Tibial nerve (tissue), 4 donors: ENCODE results near the gene CFL1. TPM values are rescaled to one million over a fixed set of nuclear protein-coding genes. Genes with fewer than 3 reads are reported as not detected.
"Not testable (repeated sequence)": the region's sequence is repeated elsewhere in the genome, so short reads cannot be mapped to it uniquely, and the experiment has no call there.

Source experiments
- DNase-seq, 2 donors: peaks; one replicate each; pipeline ENCODE4 v3.0.0-alpha.2; 2019; ENCODE audit warnings: low spot score in 2 of 2
- H3K27ac ChIP-seq, 4 donors: fragments of 200-600 bp; sonication (generic) in 3 of 4; one replicate each; pipeline ENCODE4 v1.5.1; 2017 to 2019; ENCODE audit warnings: mild to moderate bottlenecking in 1 of 4
- H3K27me3 ChIP-seq, 2 donors: fragments of 200-600 bp; sonication (generic) in 1 of 2; one replicate each; pipeline versions ENCODE4 v1.5.1 to v1.6.0; 2017 to 2019
- H3K36me3 ChIP-seq, 3 donors: fragments of 200-600 bp; sonication (generic); one replicate each; pipeline ENCODE4 v1.5.1; 2018 to 2019
- H3K4me1 ChIP-seq, 4 donors: fragments of 200-600 bp; sonication (generic) in 3 of 4; one replicate each; pipeline ENCODE4 v1.5.1; 2017 to 2019
- H3K4me3 ChIP-seq, 4 donors: fragments of 200-600 bp; sonication (generic) in 3 of 4; one replicate each; pipeline ENCODE4 v1.5.1; 2017 to 2019; ENCODE audit warnings: mild to moderate bottlenecking in 1 of 4, moderate library complexity in 1 of 4
- H3K9me3 ChIP-seq, 4 donors: fragments of 200-600 bp; sonication (generic) in 3 of 4; one replicate each; pipeline ENCODE4 v1.5.1; 2017 to 2019
- CTCF ChIP-seq, 5 experiments: fragments of 200-600 bp in 3 of 5; fragments of 450-650 bp in 2 of 5; sonication (generic) in 3 of 5; IDR thresholded peaks; one replicate each; pipeline ENCODE4 v1.5.1; 2016 to 2019; ENCODE audit warnings: antibody characterized with exemption in 5 of 5, mild to moderate bottlenecking in 3 of 5, moderate library complexity in 2 of 5
- EP300 ChIP-seq, 2 donors: sonication (generic); formaldehyde crosslinking; IDR thresholded peaks; one replicate each; pipeline ENCODE4 v1.6.1; 2017; ENCODE audit warnings: antibody characterized with exemption in 2 of 2, mild to moderate bottlenecking in 1 of 2
- POLR2A ChIP-seq, 2 donors: fragments of 450-650 bp; IDR thresholded peaks; one replicate each; pipeline ENCODE4 v1.6.1; 2017; ENCODE audit warnings: antibody characterized with exemption in 2 of 2, mild to moderate bottlenecking in 2 of 2, moderate library complexity in 2 of 2
- WGBS, 2 donors: methylation state at CpG; one replicate each; pipeline ENCODE4 v1.1.5; 2018; 5-methylcytosine and 5-hydroxymethylcytosine counted together
- total RNA-seq, 4 donors: library from RNA; depleted of rRNA; stranded (reverse); fragments of >200 nt; gene quantifications; one replicate each; pipeline ENCODE4 v1.1.0, GENCODE V29; 2016

The CFL1 gene
- total RNA-seq, 4 donors from 2014 or later, result 461 to 881 (median 580) TPM

DNA sequence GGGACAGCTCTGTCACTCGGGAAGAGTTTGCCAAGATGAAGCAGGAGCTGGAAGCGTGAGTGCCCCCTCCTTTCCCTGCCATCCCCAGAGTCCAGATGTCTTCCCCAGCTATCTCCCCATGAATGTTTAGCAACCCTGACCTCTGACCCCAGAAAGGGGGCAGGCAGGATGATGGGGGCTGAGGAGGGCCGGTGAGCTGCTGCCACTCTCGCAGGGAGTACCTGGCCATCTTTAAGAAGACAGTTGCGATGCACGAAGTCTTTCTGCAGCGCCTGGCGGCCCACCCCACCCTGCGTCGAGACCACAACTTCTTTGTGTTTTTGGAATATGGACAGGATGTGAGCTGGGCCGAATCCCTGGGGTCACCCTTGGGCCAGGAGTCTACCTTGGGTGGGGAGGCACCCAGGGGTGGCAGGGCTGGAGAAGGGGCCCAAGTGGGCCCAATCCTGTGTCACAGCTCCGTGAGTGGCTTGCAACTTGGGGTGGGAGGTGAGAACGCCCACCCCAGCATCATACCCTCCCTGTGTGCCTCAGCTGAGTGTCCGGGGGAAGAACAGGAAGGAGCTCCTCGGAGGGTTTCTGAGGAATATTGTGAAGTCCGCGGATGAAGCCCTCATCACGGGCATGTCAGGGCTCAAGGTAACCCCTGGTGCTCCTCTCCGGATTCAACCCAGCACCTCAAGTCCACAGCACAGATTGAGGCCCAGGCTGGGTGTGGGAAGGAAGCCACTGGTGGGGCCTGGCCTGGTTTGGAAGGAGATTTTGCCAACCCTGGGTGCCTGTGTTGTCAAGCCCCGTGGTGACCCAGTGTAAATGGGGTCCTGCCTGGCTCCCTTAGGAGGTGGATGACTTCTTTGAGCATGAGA lies 7.5 kb downstream of the CFL1 start:
- no peaks in the 10 kb centered on the region for H3K27me3 ChIP-seq
- WGBS, 2 donors, result 62 to 74% methylated on average over 16 to 20 of the region's 20 CpGs
- H3K27ac ChIP-seq, result no peak overlapping the region
- peaks cover 0 to 9% (median 0%) of the 10 kb centered on the region in 4 donors for H3K9me3 ChIP-seq
- H3K4me1 ChIP-seq, result peaks cover 0 to 17% (median 0%) of the 10 kb centered on the region in 4 donors
- no peak overlapping the region for H3K4me3 ChIP-seq
- peaks cover 2 to 55% (median 25%) of the 10 kb centered on the region in 3 donors for H3K36me3 ChIP-seq
- DNase-seq, result no peak
- no peak for TF ChIP-seq EP300 (IDR thresholded peaks at IDR 0.05)
- TF ChIP-seq POLR2A (IDR thresholded peaks at IDR 0.05), result no peak
- no peak for TF ChIP-seq CTCF (IDR thresholded peaks at IDR 0.05)

- no peak overlapping the region for H3K4me3 ChIP-seq
- H3K4me1 ChIP-seq, result peaks cover 0 to 10% (median 0%) of the 10 kb centered on the region in 4 donors
- DNase-seq, result no peak
- no peak overlapping the region for H3K27ac ChIP-seq
- H3K9me3 ChIP-seq, result peaks cover 0 to 9% (median 0%) of the 10 kb centered on the region in 4 donors
- H3K27me3 ChIP-seq, result no peaks in the 10 kb centered on the region
- 39 to 59% methylated on average over 8 to 16 of the region's 16 CpGs for WGBS, 2 donors
- no peak for TF ChIP-seq POLR2A (IDR thresholded peaks at IDR 0.05)
- TF ChIP-seq CTCF (IDR thresholded peaks at IDR 0.05), result no peak
- TF ChIP-seq EP300 (IDR thresholded peaks at IDR 0.05), result no peak
- H3K36me3 ChIP-seq, result peaks cover 2 to 49% (median 18%) of the 10 kb centered on the region in 3 donors
Measured at GRCh38 chr11:65849771-65850216, 8.2 kb downstream of the CFL1 start.

- 70 to 74% methylated on average over 8 of the region's 8 CpGs for whole genome bisulfite sequencing, 2 donors
- no peak for DNase-seq
- Histone ChIP-seq H3K27me3 (no peaks in the 10 kb centered on the region), H3K36me3 (peaks cover 2 to 45% (median 16%) of the 10 kb centered on the region in 3 donors), H3K9me3 (peaks cover 0 to 9% (median 0%) of the 10 kb centered on the region in 4 donors), H3K4me3 (no peak overlapping the region), H3K4me1 (peaks cover 0 to 6% (median 0%) of the 10 kb centered on the region in 4 donors), H3K27ac (no peak overlapping the region)
- no peak for TF ChIP-seq POLR2A (IDR thresholded peaks at IDR 0.05)
- no peak for TF ChIP-seq CTCF (IDR thresholded peaks at IDR 0.05)
- no peak for TF ChIP-seq EP300 (IDR thresholded peaks at IDR 0.05)
Measured at GRCh38 chr11:65849366-65849765, 8.6 kb downstream of the CFL1 start.

DNA sequence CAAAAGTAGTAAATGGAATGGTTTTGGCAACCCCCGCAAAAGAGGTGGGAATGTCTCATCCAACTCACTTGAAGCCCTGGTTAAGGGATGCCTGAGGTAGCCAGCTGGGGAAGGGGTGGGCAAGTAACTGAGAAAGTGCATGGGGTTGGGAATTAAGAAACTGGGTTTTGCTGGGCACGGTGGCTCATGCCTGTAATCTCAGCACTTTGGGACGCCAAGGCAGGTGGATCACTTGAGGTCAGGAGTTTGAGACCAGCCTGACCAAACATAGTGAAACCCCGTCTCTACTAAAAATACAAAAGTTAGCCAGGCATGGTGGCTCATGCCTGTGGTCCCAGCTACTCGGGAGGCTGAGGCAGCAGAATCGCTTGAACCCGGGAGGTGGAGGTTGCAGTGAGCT lies 9.3 kb downstream of the CFL1 start:
- not testable (repeated sequence) for DNase-seq, H3K27ac ChIP-seq, H3K4me3 ChIP-seq, H3K27me3 ChIP-seq, H3K9me3 ChIP-seq, H3K4me1 ChIP-seq
- peaks cover under 1 to 38% (median 11%) of the 10 kb centered on the region in 3 donors for H3K36me3 ChIP-seq
- WGBS, 2 donors, result 68 to 75% methylated on average over 7 of the region's 7 CpGs

GRCh38 chr11:65847746-65848145 lies 10.2 kb downstream of the CFL1 start:
- WGBS, 2 donors, result 72 to 75% methylated on average over 3 of the region's 3 CpGs
- no peak for TF ChIP-seq EP300 (IDR thresholded peaks at IDR 0.05)
- no peak for TF ChIP-seq CTCF (IDR thresholded peaks at IDR 0.05)
- TF ChIP-seq POLR2A (IDR thresholded peaks at IDR 0.05), result no peak
- Histone ChIP-seq H3K9me3 (peaks cover 0 to 9% (median 0%) of the 10 kb centered on the region in 4 donors), H3K4me1 (no peaks in the 10 kb centered on the region), H3K4me3 (no peak overlapping the region), H3K36me3 (peaks cover 0 to 28% (median 5%) of the 10 kb centered on the region in 3 donors), H3K27ac (no peak overlapping the region), H3K27me3 (no peaks in the 10 kb centered on the region)
- DNase-seq, result no peak
